Body of pancreas (tissue), 4 donors: Measurements from ENCODE around the gene ASIC2.

Experiments
- POLR2A ChIP-seq, 3 donors: fragments of 450-650 bp; IDR thresholded peaks; one replicate each; pipeline ENCODE4 v1.6.1; 2016; ENCODE audit warnings: antibody characterized with exemption in 3 of 3, mild to moderate bottlenecking in 2 of 3
- TF ChIP-seq, protein P1 (sequence below), 7 experiments: fragments of 450-650 bp in 4 of 7; fragments of 200-600 bp in 3 of 7; sonication (generic) in 3 of 7; IDR thresholded peaks; one replicate each; pipeline ENCODE4 v1.5.1; 2016 to 2019; ENCODE audit warnings: antibody characterized with exemption in 7 of 7

DNA sequence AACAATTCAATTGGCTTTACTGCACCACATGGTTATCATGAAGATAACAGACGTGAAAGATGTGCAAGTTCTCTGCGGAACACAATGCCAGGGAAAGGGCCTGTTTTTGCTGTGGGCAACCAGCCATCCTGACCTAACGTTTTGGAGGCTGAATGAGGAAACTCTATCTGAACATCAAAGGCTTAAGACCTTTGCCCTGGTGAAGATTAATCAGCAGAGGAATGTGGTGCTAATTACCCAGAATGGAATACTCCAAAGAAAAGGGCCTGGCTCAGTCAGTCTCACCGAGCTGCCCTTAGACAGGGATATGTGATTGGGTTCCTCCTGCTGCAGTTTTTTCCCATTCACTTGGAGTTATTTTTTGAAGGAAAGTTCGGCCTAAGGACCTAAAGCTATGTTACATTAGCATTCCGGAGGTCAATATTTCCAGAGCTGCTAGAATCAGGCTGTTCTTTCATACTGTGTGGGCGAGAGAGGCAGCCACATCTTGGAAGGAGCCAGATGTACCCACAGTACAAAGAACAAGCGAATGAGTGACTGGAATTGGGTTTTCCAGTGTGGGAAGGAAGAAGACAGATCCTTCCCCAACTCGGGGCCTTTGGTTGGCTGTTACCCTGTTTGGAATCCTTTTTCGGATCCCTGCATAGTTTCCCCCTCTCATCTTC is 15.5 kb downstream of the ASIC2 start:
- TF ChIP-seq, protein P1, sequence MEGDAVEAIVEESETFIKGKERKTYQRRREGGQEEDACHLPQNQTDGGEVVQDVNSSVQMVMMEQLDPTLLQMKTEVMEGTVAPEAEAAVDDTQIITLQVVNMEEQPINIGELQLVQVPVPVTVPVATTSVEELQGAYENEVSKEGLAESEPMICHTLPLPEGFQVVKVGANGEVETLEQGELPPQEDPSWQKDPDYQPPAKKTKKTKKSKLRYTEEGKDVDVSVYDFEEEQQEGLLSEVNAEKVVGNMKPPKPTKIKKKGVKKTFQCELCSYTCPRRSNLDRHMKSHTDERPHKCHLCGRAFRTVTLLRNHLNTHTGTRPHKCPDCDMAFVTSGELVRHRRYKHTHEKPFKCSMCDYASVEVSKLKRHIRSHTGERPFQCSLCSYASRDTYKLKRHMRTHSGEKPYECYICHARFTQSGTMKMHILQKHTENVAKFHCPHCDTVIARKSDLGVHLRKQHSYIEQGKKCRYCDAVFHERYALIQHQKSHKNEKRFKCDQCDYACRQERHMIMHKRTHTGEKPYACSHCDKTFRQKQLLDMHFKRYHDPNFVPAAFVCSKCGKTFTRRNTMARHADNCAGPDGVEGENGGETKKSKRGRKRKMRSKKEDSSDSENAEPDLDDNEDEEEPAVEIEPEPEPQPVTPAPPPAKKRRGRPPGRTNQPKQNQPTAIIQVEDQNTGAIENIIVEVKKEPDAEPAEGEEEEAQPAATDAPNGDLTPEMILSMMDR (IDR thresholded peaks at IDR 0.05), result no peak
- no peak for TF ChIP-seq POLR2A (IDR thresholded peaks at IDR 0.05)
